Measurements from ENCODE around the gene ANKMY2.

The ANKMY2 gene

DNA sequence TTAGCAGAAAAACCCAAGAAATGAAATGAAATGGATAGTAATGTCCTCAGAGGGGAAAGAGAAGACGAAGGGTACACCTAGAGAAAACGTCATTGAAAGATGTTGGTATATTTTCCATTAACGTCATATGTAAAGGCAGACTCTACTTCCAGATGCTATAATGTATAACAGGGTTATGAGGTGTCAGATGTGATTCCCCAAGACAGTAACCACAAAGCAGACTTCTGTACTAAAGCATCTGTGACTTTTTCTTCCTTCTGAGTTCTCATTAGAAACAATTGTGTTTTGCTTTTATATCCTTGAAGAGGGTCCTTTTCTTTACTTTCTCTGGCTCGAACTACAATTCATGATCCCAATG is 81.6 kb downstream of the ANKMY2 start:
- DNase-seq: no peak

DNA sequence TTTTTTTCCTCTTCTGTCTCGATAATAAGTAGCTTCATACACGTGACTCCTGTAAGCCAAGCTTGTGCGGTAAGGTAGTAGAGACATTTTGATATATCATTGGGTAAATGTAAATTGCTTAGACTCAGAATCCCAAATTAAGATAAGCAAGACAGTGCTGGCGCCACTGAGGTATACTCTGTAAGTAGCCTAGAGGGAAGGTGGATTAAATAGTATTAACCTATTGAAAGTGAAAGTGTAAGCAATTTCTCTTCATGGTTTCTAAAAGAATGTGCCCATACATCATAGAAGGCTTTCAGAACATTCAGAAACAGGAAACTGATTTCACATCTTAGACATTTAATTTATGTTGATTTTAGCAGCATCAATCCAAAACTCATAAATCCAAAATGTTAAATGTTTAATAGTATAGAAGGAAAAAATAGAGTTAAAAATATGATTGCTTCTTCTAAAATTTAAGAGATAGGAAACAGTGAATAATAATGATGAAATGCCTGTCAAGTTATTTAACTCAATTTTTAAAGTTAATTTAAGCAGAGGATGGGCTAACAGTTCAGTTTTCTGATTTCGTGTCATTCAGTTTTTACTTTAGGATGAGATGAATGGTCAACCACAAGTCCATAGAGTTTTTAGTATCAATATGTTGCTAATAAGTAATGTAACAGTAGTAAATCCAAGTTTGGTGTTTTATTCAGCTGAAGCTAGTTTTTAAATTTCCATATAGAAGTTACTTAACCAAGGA is 82.1 kb downstream of the ANKMY2 start:
- DNase-seq: no peak

GRCh38 chr7:16562456-16563220 is 82.9 kb downstream of the ANKMY2 start:
- no peak for DNase-seq

DNA sequence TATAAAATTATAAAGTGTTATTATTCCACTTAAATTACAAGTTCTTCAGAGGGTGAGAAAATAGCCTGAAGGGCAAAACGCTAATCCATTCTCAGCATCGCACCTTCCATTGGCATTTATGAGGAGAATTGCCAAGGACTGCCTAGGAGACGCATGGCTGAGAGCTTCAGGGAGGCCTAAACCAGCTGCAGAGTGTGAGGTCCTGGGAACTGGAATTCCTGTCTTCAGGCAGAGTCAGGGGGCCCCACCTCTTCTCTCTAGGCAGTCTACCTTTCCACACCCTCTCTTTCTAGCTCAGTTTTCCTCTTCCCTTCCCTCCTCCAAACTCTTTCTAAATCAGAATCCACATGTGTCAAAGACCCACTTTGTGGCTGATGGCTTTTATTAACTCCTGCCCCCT is 83.6 kb downstream of the ANKMY2 start:
- no peak for DNase-seq

DNA sequence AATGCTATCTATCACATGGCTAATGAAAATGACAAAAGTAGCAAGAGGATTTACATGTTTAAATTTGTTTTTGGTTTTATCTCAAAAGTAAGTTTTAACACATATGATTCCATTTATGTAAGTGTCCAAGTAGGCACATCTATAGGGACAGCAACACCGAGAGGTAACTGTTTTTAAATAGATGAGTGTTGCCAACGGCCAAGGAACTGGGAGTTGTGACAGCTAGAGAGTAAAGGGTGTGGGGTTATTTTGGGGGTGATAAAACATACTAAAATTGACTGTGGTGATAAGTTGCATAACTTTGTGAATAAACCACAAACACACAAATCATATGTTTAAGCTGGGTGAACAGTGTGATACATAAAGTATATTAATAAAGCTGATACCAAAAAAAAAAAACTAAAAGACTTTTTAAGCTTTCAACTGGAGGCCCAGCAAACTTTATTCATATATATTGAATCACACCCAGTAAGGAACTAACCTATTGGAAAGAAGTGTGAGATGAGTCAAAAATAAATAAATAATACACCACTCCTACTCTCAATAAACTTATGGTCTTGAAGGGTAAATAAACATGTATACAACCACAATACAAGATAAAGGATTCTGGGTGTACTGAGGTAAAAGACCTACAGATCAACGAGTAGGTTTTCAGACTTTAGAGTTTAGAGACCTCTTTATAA is 85.9 kb downstream of the ANKMY2 start:
- no peak for DNase-seq

DNA sequence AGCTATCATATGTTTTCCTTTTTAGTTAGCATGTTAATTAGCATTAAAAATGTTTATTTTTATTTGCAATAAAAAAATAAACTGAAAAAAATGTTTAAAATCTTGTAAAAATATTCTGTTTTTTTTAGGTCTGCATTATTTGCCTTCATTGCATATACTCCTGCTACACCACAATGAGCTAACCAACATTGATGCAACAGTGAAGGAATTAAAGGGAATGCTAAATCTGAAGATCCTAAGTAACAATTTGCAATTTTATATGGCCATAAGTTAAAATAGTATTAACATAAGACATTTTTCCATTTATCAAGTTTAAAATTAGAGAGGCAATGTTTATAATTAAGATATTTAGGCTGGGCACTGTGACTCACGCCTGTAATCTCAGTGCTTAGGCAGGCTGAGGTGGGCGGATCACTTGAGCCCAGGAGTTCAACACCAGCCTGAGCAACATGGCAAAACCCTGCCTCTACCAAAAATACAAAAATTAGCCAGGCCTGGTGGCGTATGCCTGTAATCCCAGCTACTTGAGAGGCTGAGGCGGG is 86.7 kb downstream of the ANKMY2 start:
- no peak for DNase-seq

DNA sequence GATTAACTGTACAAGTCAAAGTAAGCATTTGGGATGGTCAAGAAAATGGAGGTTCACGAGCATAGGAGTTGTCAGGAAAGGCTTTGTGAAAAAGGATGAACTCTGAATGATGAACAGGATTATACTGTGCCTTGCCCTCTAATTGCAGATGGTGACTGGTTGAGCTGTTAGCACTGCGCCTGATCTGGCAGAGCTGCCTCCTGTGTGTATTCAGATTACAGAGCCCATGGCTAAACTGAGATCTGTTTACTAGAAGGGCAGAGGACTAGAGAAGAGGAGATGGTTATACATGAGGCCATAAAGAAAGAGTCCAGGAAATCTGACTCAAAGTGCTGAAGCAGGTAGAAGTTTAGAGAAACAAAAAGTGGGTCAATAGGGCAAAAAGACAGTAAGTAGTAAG is 89.2 kb downstream of the ANKMY2 start:
- no peak for DNase-seq

DNA sequence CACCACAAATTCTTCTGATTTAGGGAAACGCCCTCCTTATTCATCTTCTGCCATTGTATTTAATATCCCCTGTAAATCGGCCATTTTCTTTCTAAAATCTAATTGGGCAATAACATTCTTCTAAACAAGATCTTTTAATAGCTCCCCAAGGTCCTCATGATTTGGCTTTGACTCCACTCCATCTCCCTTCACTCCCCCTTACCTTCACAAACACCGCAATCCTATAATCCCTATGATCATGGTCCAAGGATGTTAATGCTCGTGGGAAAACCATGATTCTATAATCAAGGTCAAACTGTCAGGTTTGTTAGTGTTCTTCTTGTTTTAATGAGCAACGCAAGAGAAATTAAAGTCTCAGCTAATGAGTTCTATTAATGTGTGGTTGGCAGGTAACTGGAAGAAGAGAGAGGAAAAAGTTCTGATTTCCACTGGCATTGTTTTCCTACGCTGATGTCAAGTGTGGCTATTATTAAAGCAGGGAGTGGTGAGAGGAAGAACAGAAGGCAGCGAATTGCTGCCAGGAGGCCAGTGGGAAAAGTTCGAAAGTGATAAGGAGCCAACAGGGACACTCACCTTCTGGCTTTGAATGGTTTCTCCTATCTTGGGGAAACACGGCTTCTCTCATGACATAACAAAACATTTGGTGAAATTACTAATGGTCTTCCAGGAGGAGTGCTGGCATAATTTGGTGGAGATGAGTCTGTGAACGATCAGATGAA is 90.9 kb downstream of the ANKMY2 start:
- DNase-seq: no peak

- no peak for DNase-seq
Measured at GRCh38 chr7:16550671-16551070, 94.9 kb downstream of the ANKMY2 start.

All from femur (tissue), 1 donor.